D721Med (cell line): Measurements from ENCODE around the gene INCENP.

ENCODE experiments used
- DNase-seq: peaks from one replicate; pipeline ENCODE4 v3.0.0; 2011; ENCODE audit warnings: low spot score; ENCODE audit not compliant: insufficient read length
- FAIRE-seq: peaks from 2 replicates; lab custom pipeline; 2011; peaks lifted over from hg19 to GRCh38; lab: Jason Lieb, UNC
- CTCF ChIP-seq: IDR thresholded peaks from 2 replicates; pipeline ENCODE4 v1.5.1; 2012; ENCODE audit warnings: mild to moderate bottlenecking, control low read depth; ENCODE audit not compliant: insufficient read depth; ENCODE audit errors: missing control alignments

Gene INCENP

GRCh38 chr11:62129590-62130282, 5.9 kb downstream of the INCENP start:
- FAIRE-seq (no peak), DNase-seq (no peak)
- no peak for TF ChIP-seq CTCF

GRCh38 chr11:62130283-62131169, 6.7 kb downstream of the INCENP start:
- TF ChIP-seq CTCF: no peak
- FAIRE-seq: no peak
- DNase-seq: no peak

- FAIRE-seq: no peak
- no peak for TF ChIP-seq CTCF
- no peak for DNase-seq
These were observed 7.3 kb downstream of the INCENP start for GRCh38 chr11:62131170-62131464.

GRCh38 chr11:62132191-62132590, 8.4 kb downstream of the INCENP start:
- TF ChIP-seq CTCF: no peak
- DNase-seq (no peak), FAIRE-seq (no peak)

GRCh38 chr11:62132689-62133293, 9.0 kb downstream of the INCENP start:
- DNase-seq: no peak
- no peak for TF ChIP-seq CTCF
- FAIRE-seq: no peak

GRCh38 chr11:62133328-62134065, 9.7 kb downstream of the INCENP start:
- FAIRE-seq (no peak), DNase-seq (no peak)
- TF ChIP-seq CTCF: no peak
